ENCODE results near the gene ENPP6. TPM values are rescaled to one million over a fixed set of nuclear protein-coding genes. Genes with fewer than 3 reads are reported as not detected.

The ENPP6 gene
- total RNA-seq, 1 donor from 2014 or later, result not detected

- Mint-ChIP-seq H3K27ac (ENCODE audit: unreplicated experiment) (peak overlapping the region; percentile 10), H3K27me3 (ENCODE audit: low read depth) (no peaks in the 10 kb centered on the region), H3K4me3 (no peak overlapping the region), H3K4me1 (peaks cover 26% of the 10 kb centered on the region), H3K36me3 (ENCODE audit: low read depth) (peaks cover 4% of the 10 kb centered on the region), H3K9me3 (peaks cover 6% of the 10 kb centered on the region)
- peak; percentile 12 for DNase-seq (ENCODE audit: low read depth, low spot score)
- TF ChIP-seq CTCF (conservative IDR thresholded peaks at IDR 0.05), result no peak
Measured at GRCh38 chr4:184255361-184255760, 37.7 kb upstream of the ENPP6 start.

- peaks cover 4% of the 10 kb centered on the region for H3K36me3 Mint-ChIP-seq (ENCODE audit: low read depth)
- no peak for TF ChIP-seq CTCF (conservative IDR thresholded peaks at IDR 0.05)
- DNase-seq (ENCODE audit: low read depth, low spot score), result no peak
- no peak overlapping the region for H3K4me3 Mint-ChIP-seq
- peaks cover 8% of the 10 kb centered on the region for H3K9me3 Mint-ChIP-seq
- no peaks in the 10 kb centered on the region for H3K27me3 Mint-ChIP-seq (ENCODE audit: low read depth)
- H3K27ac Mint-ChIP-seq (ENCODE audit: unreplicated experiment), result no peak overlapping the region
- peaks cover 21% of the 10 kb centered on the region for H3K4me1 Mint-ChIP-seq
Measured at GRCh38 chr4:184253072-184253420, 35.4 kb upstream of the ENPP6 start.

GRCh38 chr4:184252136-184253071 is 34.7 kb upstream of the ENPP6 start:
- DNase-seq (ENCODE audit: low read depth, low spot score), result no peak
- H3K36me3 Mint-ChIP-seq (ENCODE audit: low read depth), result peaks cover 4% of the 10 kb centered on the region
- peaks cover 21% of the 10 kb centered on the region for H3K4me1 Mint-ChIP-seq
- H3K4me3 Mint-ChIP-seq, result no peak overlapping the region
- no peak for TF ChIP-seq CTCF (conservative IDR thresholded peaks at IDR 0.05)
- H3K27me3 Mint-ChIP-seq (ENCODE audit: low read depth), result no peaks in the 10 kb centered on the region
- peaks cover 8% of the 10 kb centered on the region for H3K9me3 Mint-ChIP-seq
- H3K27ac Mint-ChIP-seq (ENCODE audit: unreplicated experiment), result no peak overlapping the region

- DNase-seq (ENCODE audit: low read depth, low spot score), result no peak
- Mint-ChIP-seq H3K27me3 (ENCODE audit: low read depth) (no peaks in the 10 kb centered on the region), H3K9me3 (peaks cover 8% of the 10 kb centered on the region), H3K4me1 (peaks cover 18% of the 10 kb centered on the region), H3K36me3 (ENCODE audit: low read depth) (peaks cover 4% of the 10 kb centered on the region), H3K27ac (ENCODE audit: unreplicated experiment) (no peak overlapping the region), H3K4me3 (no peak overlapping the region)
- no peak for TF ChIP-seq CTCF (conservative IDR thresholded peaks at IDR 0.05)
Measured at GRCh38 chr4:184251670-184251980, 34.0 kb upstream of the ENPP6 start.

GRCh38 chr4:184250795-184251669 is 33.4 kb upstream of the ENPP6 start:
- peaks cover 8% of the 10 kb centered on the region for H3K9me3 Mint-ChIP-seq
- H3K4me3 Mint-ChIP-seq, result no peak overlapping the region
- H3K27ac Mint-ChIP-seq (ENCODE audit: unreplicated experiment), result no peak overlapping the region
- TF ChIP-seq CTCF (conservative IDR thresholded peaks at IDR 0.05), result peak; percentile 78
- peaks cover 4% of the 10 kb centered on the region for H3K36me3 Mint-ChIP-seq (ENCODE audit: low read depth)
- DNase-seq (ENCODE audit: low read depth, low spot score), result no peak
- H3K27me3 Mint-ChIP-seq (ENCODE audit: low read depth), result no peaks in the 10 kb centered on the region
- H3K4me1 Mint-ChIP-seq, result peaks cover 14% of the 10 kb centered on the region
